Raji (cell line): ENCODE measurements around the gene IL17D.

Experiments used
- POLR2A ChIP-seq: IDR thresholded peaks from 2 replicates; pipeline ENCODE4 v1.6.1; 2011; ENCODE audit warnings: low read depth, low read length, control low read depth; ENCODE audit not compliant: insufficient read depth

Gene IL17D

GRCh38 chr13:20727856-20728255 lies 24.4 kb downstream of the IL17D start:
- no peak for TF ChIP-seq POLR2A

DNA sequence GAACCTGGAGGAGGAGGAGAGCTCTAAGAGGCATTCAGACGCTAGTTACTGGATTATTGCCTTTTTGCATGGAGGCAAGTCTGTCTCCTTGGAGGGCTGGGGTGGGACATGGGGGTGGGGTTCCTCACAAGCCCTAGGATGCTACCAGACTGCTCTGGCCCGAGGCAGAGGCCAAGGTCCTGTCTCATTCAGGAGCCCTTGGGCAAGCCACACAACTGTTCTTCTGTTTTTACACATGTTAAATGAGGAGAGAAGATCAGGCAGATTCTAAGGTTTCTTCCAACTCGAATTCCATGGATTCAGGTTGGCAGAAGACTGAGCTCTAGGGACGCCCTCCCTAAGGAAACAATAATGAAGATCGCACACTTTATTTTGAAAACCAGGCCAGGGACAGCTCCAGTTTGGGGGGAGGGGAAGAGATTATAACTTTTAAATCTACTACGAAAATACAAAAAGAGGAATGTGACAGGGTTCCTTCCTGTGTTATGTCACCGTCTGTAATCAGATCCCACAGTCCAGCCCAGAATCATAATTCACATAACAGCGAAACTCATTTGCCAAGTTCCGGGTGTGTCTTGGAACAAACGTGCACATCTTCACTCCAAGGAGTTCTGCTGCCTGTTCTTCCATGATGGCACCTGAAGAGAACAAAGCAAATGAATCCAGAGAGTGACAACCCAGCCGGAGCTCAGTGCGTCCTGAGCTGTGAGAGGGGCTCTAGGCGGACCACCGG lies 25.2 kb downstream of the IL17D start:
- no peak for TF ChIP-seq POLR2A

DNA sequence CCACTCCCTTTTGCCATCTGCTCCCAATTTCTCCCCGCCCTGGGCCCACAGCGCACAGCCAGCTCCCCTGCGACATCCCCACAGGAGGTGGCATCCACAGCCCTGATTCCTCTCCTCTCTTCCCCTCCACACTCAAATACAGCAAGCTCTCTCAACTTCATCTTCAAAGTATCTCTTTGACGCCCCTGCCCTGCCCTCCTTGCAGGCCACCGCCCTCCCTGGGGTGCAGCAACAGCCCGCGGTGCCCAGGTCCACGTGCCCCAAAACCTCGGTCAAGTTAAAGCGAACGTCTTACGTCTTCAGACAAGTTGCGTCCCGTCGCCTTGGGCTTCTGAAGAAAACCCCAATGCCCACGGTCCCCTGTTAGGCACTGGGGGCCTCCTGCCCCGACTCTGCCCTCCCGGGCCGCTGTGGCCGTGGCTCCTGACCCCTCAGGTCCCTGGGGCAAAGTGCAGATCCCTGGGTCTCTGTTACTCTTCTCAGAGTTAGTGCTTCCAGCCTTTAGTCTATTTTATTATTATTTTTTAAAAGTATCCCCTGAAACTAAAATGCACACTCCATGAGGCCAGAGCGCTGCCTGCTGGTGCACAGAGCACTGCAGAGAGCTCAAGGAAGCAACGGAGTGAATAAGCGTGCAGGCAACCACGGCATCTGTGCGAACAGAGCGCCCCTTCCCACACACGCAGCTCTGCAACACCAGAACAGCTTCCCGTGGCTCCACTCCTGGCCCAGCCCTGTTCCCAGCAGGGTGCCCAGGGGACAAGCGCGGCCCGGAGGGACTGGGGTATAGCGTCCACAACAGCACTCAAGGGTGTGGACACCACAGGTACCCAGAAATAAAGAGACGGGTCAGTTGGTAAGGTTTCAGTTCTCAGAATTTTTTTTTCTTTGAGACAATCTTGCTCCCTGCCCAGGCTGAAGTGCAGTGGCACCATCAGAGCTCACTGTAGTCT lies 26.4 kb downstream of the IL17D start:
- TF ChIP-seq POLR2A, result no peak

DNA sequence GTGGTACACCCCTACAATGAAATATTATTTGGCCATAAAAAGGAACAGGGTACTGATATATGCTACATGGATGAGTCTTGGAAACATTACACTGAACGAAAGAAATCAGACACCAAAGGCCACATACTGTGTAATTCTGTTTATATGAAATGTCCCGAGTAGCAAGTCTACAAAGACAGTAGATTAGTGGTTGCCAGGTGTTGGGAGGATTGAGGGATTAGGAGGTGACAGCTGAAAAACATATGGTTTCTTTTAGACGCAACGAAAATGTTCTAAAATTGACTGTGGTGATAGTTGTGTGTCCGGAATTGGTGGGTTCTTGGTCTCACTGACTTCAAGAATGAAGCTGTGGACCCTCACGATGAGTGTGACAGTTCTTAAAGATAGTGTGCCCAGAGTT lies 35.1 kb downstream of the IL17D start:
- TF ChIP-seq POLR2A, result no peak

GRCh38 chr13:20740021-20740420 lies 36.5 kb downstream of the IL17D start:
- no peak for TF ChIP-seq POLR2A

GRCh38 chr13:20749377-20749776 lies 45.9 kb downstream of the IL17D start:
- no peak for TF ChIP-seq POLR2A

GRCh38 chr13:20754009-20754408 lies 50.5 kb downstream of the IL17D start:
- no peak for TF ChIP-seq POLR2A

DNA sequence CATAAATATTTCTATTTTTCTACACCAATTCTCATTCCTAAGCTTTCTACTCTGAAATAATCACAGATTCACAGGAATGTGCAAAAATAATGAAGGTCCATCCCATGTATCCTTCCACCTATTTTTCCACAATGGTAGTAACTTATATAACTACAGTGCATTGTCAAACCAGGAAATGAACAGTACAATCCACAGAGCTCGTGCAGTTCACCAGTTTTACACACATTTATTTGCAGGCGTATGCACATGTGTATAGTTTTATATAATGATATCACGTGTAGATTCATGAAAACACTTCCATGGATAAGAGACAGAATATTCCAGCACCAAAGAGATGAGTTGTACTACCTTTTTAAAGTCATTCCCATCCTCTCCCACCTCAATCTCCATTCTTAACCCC lies 57.4 kb downstream of the IL17D start:
- no peak for TF ChIP-seq POLR2A

GRCh38 chr13:20767309-20767943 lies 63.9 kb downstream of the IL17D start:
- TF ChIP-seq POLR2A, result no peak

GRCh38 chr13:20769091-20769490 lies 65.6 kb downstream of the IL17D start:
- TF ChIP-seq POLR2A, result no peak

- TF ChIP-seq POLR2A, result no peak
These were observed 66.3 kb downstream of the IL17D start for GRCh38 chr13:20769834-20770233.
